Measurements from ENCODE around the gene PPP1R3D.
"Not testable (repeated sequence)": the region's sequence is repeated elsewhere in the genome, so short reads cannot be mapped to it uniquely, and the experiment has no call there.

The PPP1R3D gene, protein sequence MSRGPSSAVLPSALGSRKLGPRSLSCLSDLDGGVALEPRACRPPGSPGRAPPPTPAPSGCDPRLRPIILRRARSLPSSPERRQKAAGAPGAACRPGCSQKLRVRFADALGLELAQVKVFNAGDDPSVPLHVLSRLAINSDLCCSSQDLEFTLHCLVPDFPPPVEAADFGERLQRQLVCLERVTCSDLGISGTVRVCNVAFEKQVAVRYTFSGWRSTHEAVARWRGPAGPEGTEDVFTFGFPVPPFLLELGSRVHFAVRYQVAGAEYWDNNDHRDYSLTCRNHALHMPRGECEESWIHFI

DNA sequence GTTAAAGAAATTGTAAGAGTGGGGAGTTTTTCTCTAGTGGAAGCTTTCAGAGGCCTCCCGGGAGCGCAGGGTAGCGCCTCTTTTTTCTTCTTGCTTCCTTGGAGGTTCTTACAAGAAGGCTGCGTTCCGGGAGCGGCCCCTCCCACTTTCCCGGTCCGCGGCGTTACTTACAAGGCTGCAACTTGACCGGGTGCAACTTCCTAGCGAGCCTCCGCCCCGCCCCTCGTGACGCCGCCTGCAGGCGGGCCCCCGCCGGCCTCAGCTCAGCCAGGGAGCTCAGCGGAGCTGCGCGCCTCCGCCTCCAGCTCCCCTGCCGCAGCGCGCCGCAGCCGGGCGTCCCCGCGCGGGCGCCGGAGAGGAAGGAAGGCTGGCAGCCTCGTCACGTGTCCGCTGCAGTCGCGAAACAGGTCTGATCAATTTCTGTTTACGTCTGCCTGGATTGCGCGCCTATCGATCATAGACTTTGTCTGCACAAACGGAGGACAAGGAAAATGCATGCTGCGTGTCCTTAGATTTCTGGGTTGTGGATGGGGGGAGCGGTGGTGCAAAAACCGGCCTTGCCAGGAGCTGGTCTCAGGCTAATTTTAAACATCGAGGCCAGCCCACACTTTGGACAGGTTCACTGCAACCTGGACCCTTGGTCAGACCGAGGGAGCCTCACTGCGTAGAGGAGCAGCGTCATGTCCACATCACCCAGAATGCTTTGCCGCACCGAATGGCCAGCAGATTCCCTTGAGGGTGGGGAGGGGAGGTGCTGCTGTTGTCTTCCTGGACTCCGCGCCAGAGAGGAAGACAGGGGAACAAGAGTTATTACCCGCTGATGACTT, at the start of gene PPP1R3D, which contains the start of gene FAM217B:
Gene PPP1R3D (minus strand): TSS at position 177 of the 827 bp plus-strand sequence. CDS start 374 bp downstream, outside the sequence.
Gene FAM217B (plus strand): TSS at position 261 of the 827 bp plus-strand sequence. CDS start 3,555 bp downstream, outside the sequence.
- DNase-seq = peak; percentile 80

DNA sequence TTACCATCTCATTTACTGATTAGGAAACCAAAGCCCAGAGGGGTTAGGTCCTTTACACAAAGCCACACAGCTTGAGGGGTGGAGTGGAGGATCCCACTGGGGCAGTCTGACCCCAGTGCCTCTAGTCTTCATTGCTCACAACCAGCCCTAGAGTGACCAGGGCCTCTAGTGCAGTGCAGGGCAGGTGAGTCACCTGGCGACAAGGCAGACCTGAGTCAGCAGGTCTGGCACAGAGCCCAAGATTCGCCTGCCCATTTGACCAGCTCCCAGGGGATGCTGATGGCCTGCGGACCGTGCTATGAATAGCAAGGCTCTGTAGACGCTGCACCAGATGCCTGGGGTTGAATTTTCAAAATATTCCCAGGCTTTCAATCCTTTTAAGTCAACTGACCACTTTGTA, 48.0 kb upstream of the PPP1R3D start:
- no peak for DNase-seq

DNA sequence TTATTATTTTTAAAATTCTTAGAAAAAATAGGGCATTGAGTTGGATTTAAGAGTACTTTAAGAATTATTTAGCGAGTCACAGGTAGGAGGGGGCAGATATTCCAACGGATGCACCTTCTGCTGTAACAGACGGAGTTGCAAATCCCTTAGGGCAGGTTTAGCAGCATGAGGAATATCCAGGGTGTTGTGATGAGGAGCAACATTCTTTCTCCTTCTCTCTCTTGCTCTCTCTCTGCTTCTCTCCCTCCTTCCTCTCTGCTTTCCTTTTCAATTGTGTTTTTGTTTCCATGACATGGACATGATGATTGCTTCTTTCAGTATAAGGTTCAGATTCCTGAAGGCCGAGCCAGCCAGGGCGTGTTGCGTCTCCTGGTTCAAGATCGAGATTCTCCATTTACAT, 47.0 kb upstream of the PPP1R3D start:
- no peak for DNase-seq

DNA sequence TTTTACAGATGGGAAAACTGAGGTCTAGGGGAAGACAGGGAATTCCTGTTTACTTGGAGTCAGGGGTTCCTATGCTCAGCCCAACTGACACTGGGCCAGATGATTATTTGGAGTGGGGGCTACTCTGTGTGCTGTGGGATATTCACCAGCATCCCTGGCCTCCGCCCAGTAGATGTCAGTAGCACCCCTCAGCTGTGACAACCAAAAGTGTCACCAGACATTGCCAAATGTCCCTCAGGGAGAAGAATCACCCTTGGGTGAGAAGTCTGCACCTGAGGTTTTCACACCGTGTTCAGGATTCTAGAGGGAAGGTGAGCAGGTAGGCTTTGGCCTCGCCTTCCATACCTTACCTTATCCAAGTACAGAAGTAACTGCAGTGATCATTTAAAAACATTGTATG, 45.8 kb upstream of the PPP1R3D start:
- DNase-seq = no peak

DNA sequence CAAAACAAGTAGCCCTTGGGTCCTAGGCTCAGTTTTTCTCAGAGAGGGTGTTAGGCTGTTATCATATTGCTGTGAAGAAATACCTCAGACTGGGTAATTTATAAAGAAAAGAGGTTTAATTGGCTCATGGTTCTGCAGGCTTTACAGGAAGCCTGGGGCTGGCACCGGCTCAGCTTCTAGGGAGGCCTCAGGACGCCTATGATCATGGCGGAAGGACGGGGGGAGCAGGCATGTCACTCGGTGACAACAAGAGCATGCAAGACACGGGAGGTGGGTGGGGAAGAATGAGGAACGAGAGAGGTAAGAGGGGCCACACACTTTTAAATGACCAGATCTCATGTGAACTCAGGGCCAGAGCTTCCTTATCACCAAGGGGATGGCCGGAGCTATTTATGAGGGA, 45.1 kb upstream of the PPP1R3D start:
- no peak for DNase-seq

DNA sequence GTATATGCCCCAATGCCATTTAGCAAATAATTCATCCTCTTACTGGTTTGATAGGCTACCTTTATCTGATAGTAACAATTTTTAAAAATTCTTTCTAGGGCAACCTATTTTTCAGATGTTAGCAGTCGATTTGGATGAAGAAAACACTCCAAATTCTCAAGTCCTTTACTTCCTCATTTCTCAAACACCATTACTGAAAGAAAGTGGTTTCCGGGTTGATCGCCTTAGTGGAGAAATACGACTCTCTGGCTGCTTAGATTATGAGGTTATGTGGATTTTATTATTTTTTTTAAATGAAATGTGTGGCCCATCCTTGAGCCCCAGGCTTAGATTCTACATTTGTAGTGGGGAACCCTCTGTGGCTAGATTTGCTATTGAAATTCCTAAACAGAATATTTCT, 44.4 kb upstream of the PPP1R3D start:
- no peak for DNase-seq

DNA sequence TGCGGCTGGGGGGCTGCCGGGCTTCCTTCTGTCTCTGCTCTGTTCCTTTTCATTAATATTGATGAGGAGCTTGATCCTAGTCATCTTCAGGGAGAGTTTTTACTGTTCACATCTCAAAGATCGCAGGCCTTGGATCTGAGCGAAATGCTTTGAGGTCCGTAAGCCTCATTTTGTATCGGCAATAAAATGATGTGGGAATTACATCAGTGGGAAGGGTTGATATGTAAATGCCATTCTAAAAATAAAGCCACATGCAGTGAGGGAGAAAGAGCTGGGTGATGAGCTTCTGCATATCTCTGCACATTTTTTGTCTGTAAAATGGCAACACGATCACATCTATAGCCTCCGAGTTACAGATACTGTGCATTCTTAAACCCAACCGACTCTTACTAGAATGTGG, 43.0 kb upstream of the PPP1R3D start:
- no peak for DNase-seq

DNA sequence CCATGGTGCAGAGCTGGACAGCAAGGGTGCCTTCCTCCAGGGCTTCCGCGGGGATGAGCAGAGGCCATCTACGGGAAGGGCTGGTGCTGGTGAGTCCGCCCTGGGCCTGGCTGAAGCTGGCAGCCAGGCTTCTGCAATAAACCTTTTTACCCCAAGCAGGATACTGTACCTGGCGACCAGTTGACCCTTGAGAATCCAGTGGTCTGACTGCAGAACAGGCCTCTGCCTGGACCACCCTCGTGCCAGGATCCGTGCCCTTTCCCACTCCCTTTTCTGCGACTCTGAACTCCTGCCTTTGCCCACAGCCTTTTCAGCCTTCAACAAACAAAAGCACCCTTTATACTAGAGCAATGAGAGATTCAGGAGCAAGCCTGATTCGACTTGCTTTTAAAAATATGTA, 37.0 kb upstream of the PPP1R3D start:
- no peak for DNase-seq

DNA sequence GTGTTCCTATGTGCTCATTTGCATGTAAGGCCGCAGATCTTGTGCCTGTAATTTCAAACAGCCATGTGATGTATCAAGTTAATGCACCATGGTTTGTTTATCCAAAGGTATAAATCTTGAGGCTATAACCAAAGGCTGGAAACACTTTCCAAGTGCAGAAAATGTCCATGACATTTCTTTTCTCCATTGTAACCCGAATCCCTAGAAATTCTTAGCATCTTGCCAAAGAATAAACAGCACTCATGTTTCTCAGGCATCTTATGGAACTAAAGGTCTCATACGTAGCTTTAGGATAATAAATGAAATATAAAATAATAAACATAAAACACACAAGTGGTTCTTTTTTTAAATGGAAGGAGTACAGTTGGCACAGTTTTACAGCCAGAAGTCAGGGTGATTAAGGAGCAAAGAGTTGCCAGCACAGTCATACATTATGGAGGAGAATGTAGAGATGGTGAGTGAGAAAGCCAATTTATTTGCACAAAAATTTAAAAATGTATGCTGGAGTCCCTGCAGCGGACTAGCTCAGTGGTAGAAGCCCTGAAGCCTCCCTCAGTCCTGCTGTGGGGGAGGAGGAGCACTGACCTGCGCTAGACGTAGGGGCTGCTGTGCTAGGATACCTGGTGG, 36.2 kb upstream of the PPP1R3D start:
- DNase-seq = no peak

DNA sequence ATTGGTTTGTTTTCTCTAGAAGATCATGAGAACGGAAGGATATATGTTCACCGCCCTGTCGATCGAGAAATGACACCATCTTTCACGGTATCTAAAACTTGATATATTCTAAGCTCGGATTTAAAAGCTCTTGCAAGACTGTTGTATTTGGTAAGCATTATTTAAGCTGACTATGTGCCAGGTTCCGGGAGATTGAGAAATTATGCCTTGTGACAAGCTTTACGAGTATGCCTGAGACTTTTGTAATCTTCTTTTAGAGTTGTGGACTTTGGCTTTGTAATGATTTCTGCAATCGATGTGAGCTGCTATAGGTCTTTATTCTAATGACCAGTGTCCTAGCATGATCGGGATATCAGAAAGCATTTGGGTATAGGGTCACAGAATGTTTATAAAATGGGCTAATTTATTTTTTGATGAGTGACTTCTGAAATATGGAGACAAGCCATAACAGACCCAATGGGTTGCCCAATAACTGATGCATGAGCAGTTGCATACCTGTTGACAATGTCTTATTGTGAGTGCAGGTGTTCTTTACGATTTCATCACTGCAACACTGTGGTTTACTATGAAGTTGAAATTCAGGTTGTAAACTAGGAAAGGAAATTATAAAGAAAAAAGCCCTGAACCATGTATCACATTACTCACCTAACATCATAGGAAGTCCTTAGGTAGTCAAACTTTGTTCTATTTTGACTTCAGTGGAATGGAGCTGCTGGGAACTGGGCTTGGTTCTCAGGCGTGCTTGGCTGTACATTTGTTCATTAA, 32.1 kb upstream of the PPP1R3D start:
- no peak for DNase-seq

DNA sequence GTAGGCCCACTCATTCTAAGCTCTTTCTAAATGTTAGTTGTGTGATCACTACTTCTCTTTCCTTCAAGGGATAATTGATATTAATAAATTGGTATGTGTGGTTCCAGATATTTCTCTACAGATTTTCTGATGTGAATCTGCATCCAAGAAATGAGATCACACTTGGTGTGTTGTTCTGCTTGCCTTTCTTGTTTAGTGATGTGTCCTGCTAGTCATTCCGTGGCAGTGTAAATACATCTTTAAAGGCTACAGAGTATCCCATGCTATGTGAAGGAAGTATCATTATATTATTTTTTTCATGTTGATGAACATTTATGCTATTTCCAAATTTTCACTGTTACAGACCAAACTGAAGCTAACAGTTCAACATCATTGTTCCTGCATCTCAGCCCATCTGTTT, 31.3 kb upstream of the PPP1R3D start:
- no peak for DNase-seq

DNA sequence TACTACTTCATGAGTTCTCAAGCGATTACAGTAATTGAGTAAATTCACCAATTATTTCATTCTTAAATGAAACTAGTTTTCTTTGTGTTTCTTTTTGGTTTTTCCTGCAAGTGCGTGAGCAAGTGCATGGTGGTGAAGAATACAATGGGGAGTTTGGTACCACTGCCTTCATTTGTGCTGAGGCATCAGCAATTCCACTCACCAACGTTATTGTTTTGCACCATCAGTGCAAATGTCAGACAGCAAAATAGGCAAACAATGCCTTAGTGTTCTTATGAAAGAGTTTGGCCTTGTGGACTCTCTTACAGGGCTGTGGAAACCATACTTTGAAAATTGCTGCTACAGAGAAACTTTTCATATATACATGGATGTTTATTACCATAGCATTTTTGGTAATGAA, 26.3 kb upstream of the PPP1R3D start:
- DNase-seq = no peak

DNA sequence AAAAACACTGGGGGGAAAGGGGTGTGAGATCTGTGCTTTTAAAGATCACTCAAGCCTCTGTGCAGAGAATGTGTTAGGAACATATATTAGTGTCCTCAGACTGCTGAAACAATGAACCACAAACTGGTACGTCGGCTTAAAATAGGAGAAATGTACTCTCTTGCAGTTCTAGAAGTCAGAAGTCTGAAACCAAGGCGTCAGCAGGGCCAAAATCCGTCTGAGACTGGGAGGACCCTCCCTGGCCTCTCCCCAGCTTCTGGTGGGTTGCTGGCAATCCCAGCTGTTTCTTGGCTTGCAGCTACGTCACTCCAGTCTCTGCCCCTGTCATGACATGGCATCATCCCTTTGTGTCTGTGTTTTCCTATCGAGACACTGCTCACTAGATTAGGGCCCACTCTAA, 22.1 kb upstream of the PPP1R3D start:
- no peak for DNase-seq

DNA sequence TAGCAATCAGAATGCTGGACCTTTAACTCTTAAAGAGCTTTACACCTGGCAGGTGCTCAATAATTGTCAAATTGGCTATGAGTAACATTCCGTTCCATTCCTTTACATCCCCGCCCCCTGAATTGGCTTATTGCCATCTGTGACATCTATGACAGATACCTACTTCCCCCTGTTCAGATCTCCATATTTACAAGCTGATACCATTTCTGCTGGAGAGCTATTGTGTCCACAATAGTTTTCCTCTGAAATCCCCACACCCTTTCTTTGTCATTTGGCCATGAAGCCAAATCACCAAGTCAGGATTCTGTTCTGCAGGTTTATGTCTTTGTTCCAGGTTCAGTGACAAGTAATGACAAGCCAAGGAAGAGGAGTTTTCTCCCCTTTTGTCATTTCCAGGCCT, 21.3 kb upstream of the PPP1R3D start:
- no peak for DNase-seq

DNA sequence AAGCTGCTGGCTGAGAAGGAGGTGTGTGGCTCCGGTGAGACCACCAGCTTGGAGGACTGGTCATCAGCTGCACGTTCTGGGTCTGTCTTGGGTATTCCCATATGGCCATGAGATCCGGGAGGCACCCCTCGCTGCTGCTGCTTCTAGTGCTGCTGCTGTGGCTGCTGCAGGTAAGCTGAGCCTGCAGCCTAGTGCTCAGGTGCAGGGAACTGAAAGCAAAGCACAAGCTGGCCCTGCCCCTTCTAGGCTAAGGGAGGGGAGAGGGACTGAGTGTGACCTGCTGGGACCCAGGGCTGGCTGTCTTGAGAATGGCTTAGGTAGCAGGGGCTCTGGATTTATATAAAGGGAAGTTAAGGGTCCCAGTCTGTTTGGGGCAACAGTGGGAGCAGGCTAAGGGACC, 18.5 kb upstream of the PPP1R3D start:
- peak; percentile 77 for DNase-seq

DNA sequence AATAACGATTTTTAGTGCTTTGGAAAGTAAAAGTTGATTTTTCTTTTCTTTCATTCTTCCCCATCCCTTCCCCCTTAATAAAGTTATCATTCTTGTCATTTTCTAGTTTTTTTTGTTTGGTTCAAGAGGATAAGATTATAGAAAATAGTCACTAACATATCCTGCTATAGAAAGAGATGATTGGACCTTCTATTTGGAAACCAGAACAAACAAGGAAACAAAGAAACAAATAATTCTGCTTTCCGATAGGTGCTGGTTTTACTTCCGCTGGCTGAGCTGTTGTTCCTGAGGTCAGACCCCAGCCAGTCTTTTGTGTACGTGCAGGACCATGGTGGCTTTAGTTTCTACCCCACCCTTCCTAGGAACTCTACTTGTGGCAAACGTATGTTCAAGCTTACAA, 18.0 kb upstream of the PPP1R3D start, which contains the start of gene CDH26:
Gene CDH26 (plus strand): TSS at position 301 of the 400 bp plus-strand sequence. CDS start 304 bp downstream, outside the sequence.
- no peak for DNase-seq

DNA sequence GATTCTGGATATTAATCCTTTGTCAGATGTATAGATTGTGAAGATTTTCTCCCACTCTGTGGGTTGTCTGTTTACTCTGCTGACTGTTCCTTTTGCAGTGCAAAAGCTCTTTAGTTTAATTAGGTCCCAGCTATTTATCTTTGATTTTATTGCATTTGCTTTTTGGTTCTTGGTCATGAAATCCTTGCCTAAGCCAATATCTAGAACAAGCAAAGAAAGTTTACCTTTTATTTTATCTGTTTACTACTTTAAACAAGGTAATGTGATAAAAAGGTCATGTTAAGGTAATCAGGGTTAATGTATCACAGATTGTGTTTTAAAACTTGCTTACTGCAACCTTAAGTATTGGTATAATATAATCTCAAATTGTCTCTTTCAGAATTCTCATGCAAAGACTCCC, 17.5 kb upstream of the PPP1R3D start:
- DNase-seq = not testable (repeated sequence)

DNA sequence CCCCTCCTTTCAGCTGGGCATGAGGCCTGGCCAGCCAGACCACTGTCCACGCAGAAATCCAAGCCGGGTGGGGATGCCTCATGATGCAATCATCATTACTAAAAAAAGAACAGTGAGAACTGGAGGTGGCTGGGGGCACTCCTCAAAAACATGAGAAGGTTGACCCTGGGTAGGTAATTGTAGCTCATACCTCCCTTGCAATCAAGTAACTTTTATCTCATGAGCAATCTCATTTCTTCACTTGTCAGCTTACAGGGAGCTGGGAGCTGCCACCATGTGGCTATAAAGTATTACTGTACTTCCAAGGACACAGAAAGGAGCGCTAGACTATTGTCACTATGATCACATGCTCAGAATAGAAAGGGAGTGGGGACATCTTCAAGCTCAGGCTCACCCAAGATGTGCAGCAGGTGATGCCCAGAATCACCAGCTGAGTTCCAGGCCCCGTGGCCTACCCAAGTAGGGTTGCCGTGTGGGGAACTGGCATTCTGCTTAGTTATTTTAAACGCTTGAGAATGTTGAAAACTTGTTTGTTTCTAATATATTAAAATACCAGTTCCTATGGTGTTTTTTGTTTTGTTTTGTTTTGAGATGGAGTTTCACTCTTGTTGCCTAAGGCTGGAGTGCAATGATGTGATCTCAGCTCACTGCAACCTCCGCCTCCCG, 15.2 kb upstream of the PPP1R3D start:
- peak; percentile 52 for DNase-seq

DNA sequence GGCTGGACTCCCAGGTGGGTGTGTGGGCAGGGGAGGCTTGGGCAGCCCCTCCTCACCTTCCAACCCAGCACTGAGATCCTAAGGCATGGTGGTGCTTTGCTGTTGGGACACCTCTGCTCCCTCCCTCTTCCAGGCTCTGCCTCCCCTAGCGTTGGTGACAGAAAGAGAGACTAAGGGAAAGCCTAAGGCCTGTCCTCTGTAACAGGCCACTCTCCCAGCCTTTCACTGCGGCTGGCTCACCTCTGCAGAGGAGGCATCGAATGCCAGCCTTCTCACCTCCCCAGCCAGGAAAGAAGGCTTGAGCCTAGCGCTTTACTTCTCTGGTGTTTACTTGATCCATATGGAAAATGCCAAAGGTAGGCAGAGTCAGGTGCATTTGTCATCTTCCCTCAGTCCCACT, 14.6 kb upstream of the PPP1R3D start:
- no peak for DNase-seq

DNA sequence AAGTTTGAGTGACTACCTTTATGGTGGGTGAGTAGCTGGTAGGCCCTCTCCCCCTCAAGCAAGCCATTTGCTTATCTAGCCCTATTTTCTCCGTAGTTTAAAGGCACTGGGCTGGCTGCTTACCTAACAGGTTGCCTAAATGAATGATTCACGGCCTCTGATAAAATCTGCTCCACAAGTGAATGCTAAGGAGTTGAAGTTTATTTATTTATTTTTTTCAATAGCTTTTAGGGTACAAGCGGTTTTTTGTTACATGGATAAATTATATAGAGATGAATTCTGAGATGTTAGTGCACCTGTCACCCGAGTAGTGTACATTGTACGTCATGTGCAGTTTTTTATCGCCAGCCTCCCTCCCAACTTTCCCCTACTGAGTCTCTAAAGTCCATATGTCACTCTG, 9.8 kb upstream of the PPP1R3D start:
- no peak for DNase-seq

DNA sequence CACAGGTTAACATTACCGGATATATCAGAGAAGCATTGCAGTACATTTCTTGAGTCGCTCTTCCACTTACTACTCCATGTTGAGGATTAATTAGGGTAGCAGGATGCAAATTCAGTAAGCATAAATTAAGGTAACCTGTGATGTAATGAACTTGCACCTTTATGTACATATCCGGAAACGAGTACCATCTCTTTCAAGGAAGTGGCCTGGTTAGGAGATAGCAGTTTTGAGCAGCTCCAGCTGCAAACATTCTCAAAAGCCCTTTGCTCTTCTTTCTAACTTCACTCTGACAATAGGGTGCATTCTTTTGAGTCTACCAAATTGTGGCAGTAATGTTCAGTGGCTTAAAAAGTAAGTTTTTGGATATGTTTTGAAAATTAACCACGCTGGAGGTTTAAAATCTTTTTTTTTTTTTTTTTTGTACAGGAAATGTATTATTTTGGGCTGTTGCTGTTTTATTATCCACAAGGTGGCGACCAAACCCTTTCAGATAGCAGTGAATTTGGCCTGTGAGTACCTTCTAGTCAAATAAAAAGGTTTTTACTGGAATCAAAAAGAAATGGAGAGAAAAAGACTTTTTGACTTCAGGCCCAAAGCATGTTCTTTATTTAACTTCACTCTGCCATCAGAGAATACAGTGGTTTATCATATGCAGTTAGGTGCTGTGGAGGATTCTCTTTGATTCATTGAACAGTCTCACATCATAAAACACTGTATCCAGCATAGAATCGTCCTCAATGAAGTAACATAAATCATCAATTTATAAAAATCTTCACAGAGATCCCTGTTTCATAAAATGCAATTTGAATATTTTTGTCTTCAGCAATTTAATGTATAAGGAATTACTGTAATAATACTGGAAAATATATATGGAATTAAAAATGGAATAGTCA, 9.0 kb upstream of the PPP1R3D start:
- peak; percentile 50 for DNase-seq
